ENCODE measurements around the gene POLH. TPM values are rescaled to one million over a fixed set of nuclear protein-coding genes. Genes with fewer than 3 reads are reported as not detected.
"Not testable (repeated sequence)": the region's sequence is repeated elsewhere in the genome, so short reads cannot be mapped to it uniquely, and the experiment has no call there.

POLH gene
- total and polyA plus RNA-seq, 2 experiments from 2014 or later, result 25.3 to 27.6 TPM

GRCh38 chr6:43657221-43657802 lies 81.3 kb downstream of the POLH start:
- H3K79me2 ChIP-seq (ENCODE audit: insufficient read depth), result no peaks in the 10 kb centered on the region
- no peak overlapping the region for H2AFZ ChIP-seq
- H3K27ac ChIP-seq, result no peak overlapping the region
- no peak overlapping the region for H3K4me3 ChIP-seq
- TF ChIP-seq EZH2phosphoT487 (IDR thresholded peaks at IDR 0.05; ENCODE audit: insufficient read depth, low read depth) (no peak), EZH2 (IDR thresholded peaks at IDR 0.05; ENCODE audit: insufficient read depth, poor library complexity, severe bottlenecking) (no peak)
- H3K27me3 ChIP-seq (replicated peaks; ENCODE audit: insufficient read depth), result no peaks in the 10 kb centered on the region
- H3K4me2 ChIP-seq (ENCODE audit: unreplicated experiment), result no peak overlapping the region
- H3F3A ChIP-seq (ENCODE audit: insufficient read depth), result no peaks in the 10 kb centered on the region
- no peaks in the 10 kb centered on the region for H3K9me3 ChIP-seq (ENCODE audit: low read depth)
- 80 to 85% methylated on average over 3 of the region's 3 CpGs for WGBS, 2 experiments (ENCODE audit: low coverage in 1 of 2, low lambda C conversion rate in 2 of 2, missing lambda C conversion rate in 2 of 2)
- no peaks in the 10 kb centered on the region for H4K20me1 ChIP-seq (ENCODE audit: insufficient read depth)
- H3K4me1 ChIP-seq (ENCODE audit: insufficient read depth), result no peaks in the 10 kb centered on the region
- H3K9me2 ChIP-seq (ENCODE audit: insufficient read depth), result no peaks in the 10 kb centered on the region
- no peaks in the 10 kb centered on the region for H3K36me3 ChIP-seq (ENCODE audit: low read depth)
- DNase-seq, result no peak
- in situ Hi-C loops (cut with MboI), result loop anchor here (25.0 kb wide), 1 partner anchor 430 kb away; no protein-coding TSS in a partner anchor
- H3K9ac ChIP-seq, result no peak overlapping the region

DNA sequence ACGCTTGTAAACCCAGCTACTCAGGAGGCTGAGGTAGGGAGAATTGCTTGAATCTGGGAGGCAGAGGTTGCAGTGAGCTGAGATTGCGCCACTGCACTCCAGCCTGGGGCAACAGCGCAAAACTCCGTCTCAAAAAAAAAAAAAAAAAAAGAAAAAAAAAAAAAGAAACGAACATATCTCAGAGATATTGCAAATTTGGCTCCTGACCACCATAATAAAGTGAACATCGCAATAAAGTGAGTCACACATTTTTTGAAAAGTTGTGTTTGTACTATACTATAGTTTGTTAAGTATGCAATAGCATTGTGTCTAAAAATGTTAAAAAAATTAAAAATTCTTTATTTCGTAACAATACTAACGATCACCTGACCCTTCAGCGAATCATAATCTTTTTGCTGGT lies 82.2 kb downstream of the POLH start:
- in situ Hi-C loops (cut with MboI), result loop anchor here (25.0 kb wide), 1 partner anchor 429 kb away; no protein-coding TSS in a partner anchor
- no peak overlapping the region for H3K27ac ChIP-seq
- no peak overlapping the region for H3K4me3 ChIP-seq
- H3K9me2 ChIP-seq (ENCODE audit: insufficient read depth), result no peaks in the 10 kb centered on the region
- no peaks in the 10 kb centered on the region for H3K79me2 ChIP-seq (ENCODE audit: insufficient read depth)
- H3K36me3 ChIP-seq (ENCODE audit: low read depth), result no peaks in the 10 kb centered on the region
- no peaks in the 10 kb centered on the region for H3K4me1 ChIP-seq (ENCODE audit: insufficient read depth)
- WGBS, 2 experiments (ENCODE audit: low coverage in 1 of 2, low lambda C conversion rate in 2 of 2, missing lambda C conversion rate in 2 of 2), result 93 to 97% methylated on average over 9 of the region's 9 CpGs
- H4K20me1 ChIP-seq (ENCODE audit: insufficient read depth), result no peaks in the 10 kb centered on the region
- H3F3A ChIP-seq (ENCODE audit: insufficient read depth), result no peaks in the 10 kb centered on the region
- no peaks in the 10 kb centered on the region for H3K9me3 ChIP-seq (ENCODE audit: low read depth)
- no peak overlapping the region for H2AFZ ChIP-seq
- DNase-seq, result no peak
- no peak overlapping the region for H3K4me2 ChIP-seq (ENCODE audit: unreplicated experiment)
- TF ChIP-seq EZH2 (IDR thresholded peaks at IDR 0.05; ENCODE audit: insufficient read depth, poor library complexity, severe bottlenecking) (no peak), EZH2phosphoT487 (IDR thresholded peaks at IDR 0.05; ENCODE audit: insufficient read depth, low read depth) (no peak)
- H3K9ac ChIP-seq, result no peak overlapping the region
- H3K27me3 ChIP-seq (replicated peaks; ENCODE audit: insufficient read depth), result no peaks in the 10 kb centered on the region

- in situ Hi-C loops (cut with MboI), result loop anchor here (25.0 kb wide), 1 partner anchor 424 kb away; no protein-coding TSS in a partner anchor
Observed at GRCh38 chr6:43662948-43663347, 87.0 kb downstream of the POLH start.

More at GRCh38 chr6:43662948-43663347, 87.0 kb downstream of the POLH start:
- H3F3A ChIP-seq (ENCODE audit: insufficient read depth); H3K36me3 ChIP-seq (ENCODE audit: low read depth); H3K27ac ChIP-seq; H3K9me2 ChIP-seq (ENCODE audit: insufficient read depth); H3K4me3 ChIP-seq; H3K9me3 ChIP-seq (ENCODE audit: low read depth); H3K27me3 ChIP-seq (replicated peaks; ENCODE audit: insufficient read depth); H3K79me2 ChIP-seq (ENCODE audit: insufficient read depth); H2AFZ ChIP-seq; H3K9ac ChIP-seq; DNase-seq; H3K4me1 ChIP-seq (ENCODE audit: insufficient read depth); H4K20me1 ChIP-seq (ENCODE audit: insufficient read depth); H3K4me2 ChIP-seq (ENCODE audit: unreplicated experiment): not testable (repeated sequence)
- WGBS, 2 experiments (ENCODE audit: low coverage in 1 of 2, low lambda C conversion rate in 2 of 2, missing lambda C conversion rate in 2 of 2), result 79 to 81% methylated on average over 5 of the region's 5 CpGs

Small RNA genes lying within 50 kb of the gene (small RNA-seq; reads per million reads assigned to genes)
- gene RF00426 (ENCODE audit: low read depth, low replicate concordance), result not detected

Other genes with a start within 250 kb of the POLH start
- gene ZNF318, start 206.5 kb upstream of the POLH start, total RNA-seq (2014; rRNA removed; shearing (Covaris generic)), result 10.7 TPM in 2 replicates
- 4.1 and 4.6 TPM in 2 replicates for gene ZNF318, start 206.5 kb upstream of the POLH start, polyA plus RNA-seq (2016; fragmentation: Nextera tagmentation; extraction: Ambion mirVana)
- gene ABCC10, start 148.6 kb upstream of the POLH start, total RNA-seq (2014; rRNA removed; shearing (Covaris generic)), result 18.2 and 21.3 TPM in 2 replicates
- 20.0 and 21.0 TPM in 2 replicates for gene ABCC10, start 148.6 kb upstream of the POLH start, polyA plus RNA-seq (2016; fragmentation: Nextera tagmentation; extraction: Ambion mirVana)
- 0.51 and 0.76 TPM in 2 replicates for gene DLK2, start 120.6 kb upstream of the POLH start, total RNA-seq (2014; rRNA removed; shearing (Covaris generic))
- 0.66 and 1.4 TPM in 2 replicates for gene DLK2, start 120.6 kb upstream of the POLH start, polyA plus RNA-seq (2016; fragmentation: Nextera tagmentation; extraction: Ambion mirVana)
- 17.7 and 32.9 TPM in 2 replicates for gene TJAP1, start 98.6 kb upstream of the POLH start, total RNA-seq (2014; rRNA removed; shearing (Covaris generic))
- gene TJAP1, start 98.6 kb upstream of the POLH start, polyA plus RNA-seq (2016; fragmentation: Nextera tagmentation; extraction: Ambion mirVana), result 12.7 and 16.0 TPM in 2 replicates
- 0.89 and 1.6 TPM in 2 replicates for gene LRRC73, start 65.8 kb upstream of the POLH start, total RNA-seq (2014; rRNA removed; shearing (Covaris generic))
- 0.41 and 1.0 TPM in 2 replicates for gene LRRC73, start 65.8 kb upstream of the POLH start, polyA plus RNA-seq (2016; fragmentation: Nextera tagmentation; extraction: Ambion mirVana)
- 252 and 263 TPM in 2 replicates for gene YIPF3, start 59.3 kb upstream of the POLH start, total RNA-seq (2014; rRNA removed; shearing (Covaris generic))
- gene YIPF3, start 59.3 kb upstream of the POLH start, polyA plus RNA-seq (2016; fragmentation: Nextera tagmentation; extraction: Ambion mirVana), result 190 and 196 TPM in 2 replicates
- 24.9 and 38.7 TPM in 2 replicates for gene POLR1C, start 59.1 kb upstream of the POLH start, total RNA-seq (2014; rRNA removed; shearing (Covaris generic))
- 38.1 and 39.5 TPM in 2 replicates for gene POLR1C, start 59.1 kb upstream of the POLH start, polyA plus RNA-seq (2016; fragmentation: Nextera tagmentation; extraction: Ambion mirVana)
- gene XPO5, start 147 bp upstream of the POLH start, total RNA-seq (2014; rRNA removed; shearing (Covaris generic)), result 27.6 and 29.5 TPM in 2 replicates
- gene XPO5, start 147 bp upstream of the POLH start, polyA plus RNA-seq (2016; fragmentation: Nextera tagmentation; extraction: Ambion mirVana), result 17.9 and 18.8 TPM in 2 replicates
- gene GTPBP2, start 53.1 kb downstream of the POLH start, total RNA-seq (2014; rRNA removed; shearing (Covaris generic)), result 80.7 and 88.3 TPM in 2 replicates
- gene GTPBP2, start 53.1 kb downstream of the POLH start, polyA plus RNA-seq (2016; fragmentation: Nextera tagmentation; extraction: Ambion mirVana), result 15.5 and 15.9 TPM in 2 replicates
- gene MAD2L1BP, start 59.7 kb downstream of the POLH start, total RNA-seq (2014; rRNA removed; shearing (Covaris generic)), result 33.1 and 33.9 TPM in 2 replicates
- gene MAD2L1BP, start 59.7 kb downstream of the POLH start, polyA plus RNA-seq (2016; fragmentation: Nextera tagmentation; extraction: Ambion mirVana), result 32.9 and 34.2 TPM in 2 replicates
- gene RSPH9, start 68.9 kb downstream of the POLH start, total RNA-seq (2014; rRNA removed; shearing (Covaris generic)), result 0.11 TPM in 1 of 2 replicates, not detected in the other
- gene RSPH9, start 68.9 kb downstream of the POLH start, polyA plus RNA-seq (2016; fragmentation: Nextera tagmentation; extraction: Ambion mirVana), result 1.2 and 1.3 TPM in 2 replicates
- 21.0 and 33.7 TPM in 2 replicates for gene MRPS18A, start 111.6 kb downstream of the POLH start, total RNA-seq (2014; rRNA removed; shearing (Covaris generic))
- gene MRPS18A, start 111.6 kb downstream of the POLH start, polyA plus RNA-seq (2016; fragmentation: Nextera tagmentation; extraction: Ambion mirVana), result 39.2 and 43.4 TPM in 2 replicates
- gene VEGFA, start 194.0 kb downstream of the POLH start, total RNA-seq (2014; rRNA removed; shearing (Covaris generic)), result 197 and 241 TPM in 2 replicates
- 9.3 and 10.7 TPM in 2 replicates for gene VEGFA, start 194.0 kb downstream of the POLH start, polyA plus RNA-seq (2016; fragmentation: Nextera tagmentation; extraction: Ambion mirVana)